OCI-LY1 (cell line): ENCODE data around the gene TARM1.

Experiments used
- H2AFZ ChIP-seq: fragments of 200-600 bp; sonication (generic), shearing (Covaris generic); 2 replicates; pipeline ENCODE4 v1.6.0; 2014; ENCODE audit warnings: antibody characterized with exemption, mild to moderate bottlenecking, low read length
- H3F3A ChIP-seq: fragments of 200-600 bp; sonication (generic), shearing (Covaris generic); 2 replicates; pipeline ENCODE4 v1.6.0; 2014; ENCODE audit warnings: mild to moderate bottlenecking, antibody characterized with exemption, low read length, moderate library complexity; ENCODE audit not compliant: insufficient read depth
- H3K27ac ChIP-seq: fragments of 200-600 bp; sonication (generic); 2 replicates; pipeline ENCODE4 v1.5.1; 2014; ENCODE audit warnings: low read length, mixed run types, mild to moderate bottlenecking, low read depth; ENCODE audit not compliant: poor library complexity, severe bottlenecking
- H3K27me3 ChIP-seq: fragments of 200-600 bp; sonication (generic); 2 replicates; pipeline ENCODE4 v1.6.0; 2014; ENCODE audit warnings: antibody characterized with exemption, mild to moderate bottlenecking, low read length, moderate library complexity; ENCODE audit not compliant: insufficient read depth
- H3K36me3 ChIP-seq: fragments of 200-600 bp; sonication (generic); 2 replicates; pipeline ENCODE4 v1.6.1; 2014; ENCODE audit warnings: mild to moderate bottlenecking, antibody characterized with exemption, low read length, moderate library complexity, mixed read lengths; ENCODE audit not compliant: insufficient read depth
- H3K4me1 ChIP-seq: fragments of 200-600 bp; sonication (generic); 2 replicates; pipeline ENCODE4 v1.5.1; 2014; ENCODE audit warnings: mild to moderate bottlenecking, low read length, moderate library complexity; ENCODE audit not compliant: insufficient read depth, severe bottlenecking
- H3K4me2 ChIP-seq: fragments of 200-600 bp; sonication (generic), shearing (Covaris generic); 2 replicates; pipeline ENCODE4 v1.6.1; 2014; ENCODE audit warnings: low read length
- H3K4me3 ChIP-seq: fragments of 200-600 bp; sonication (generic); 2 replicates; pipeline ENCODE4 v1.5.1; 2014; ENCODE audit warnings: low read length, low read depth, mild to moderate bottlenecking, mixed read lengths; ENCODE audit not compliant: poor library complexity, severe bottlenecking
- H3K79me2 ChIP-seq: fragments of 200-600 bp; shearing (Covaris generic); 2 replicates; pipeline ENCODE4 v1.6.1; 2016; ENCODE audit warnings: mixed run types, low read length, mixed read lengths; ENCODE audit not compliant: insufficient read depth
- H3K9ac ChIP-seq: fragments of 200-600 bp; sonication (generic), shearing (Covaris generic); 2 replicates; pipeline ENCODE4 v1.6.1; 2014; ENCODE audit warnings: mild to moderate bottlenecking, low read length, mixed read lengths
- H3K9me2 ChIP-seq: fragments of 200-600 bp; sonication (generic), shearing (Covaris generic); 2 replicates; pipeline ENCODE4 v1.6.1; 2014; ENCODE audit warnings: low read depth, mild to moderate bottlenecking, low read length, mixed read lengths
- H3K9me3 ChIP-seq: fragments of 200-600 bp; shearing (Covaris generic); 2 replicates; pipeline ENCODE4 v1.6.1; 2014; ENCODE audit warnings: low read length, mixed read lengths
- H4K20me1 ChIP-seq: fragments of 200-600 bp; sonication (generic), shearing (Covaris generic); 2 replicates; pipeline ENCODE4 v1.6.0; 2016; ENCODE audit warnings: mild to moderate bottlenecking, low read length; ENCODE audit not compliant: insufficient read depth
- EZH2 ChIP-seq: fragments of 200-600 bp; sonication (generic), shearing (Covaris generic); IDR thresholded peaks from 2 replicates; pipeline ENCODE4 v1.8.0; 2017; ENCODE audit warnings: borderline replicate concordance, mixed run types, mild to moderate bottlenecking, antibody characterized with exemption, low read length, moderate library complexity, mixed read lengths
- TF ChIP-seq, protein P1 (sequence below): fragments of 200-600 bp; sonication (generic), shearing (Covaris generic); IDR thresholded peaks from 2 replicates; pipeline ENCODE4 v1.5.1; 2017; ENCODE audit warnings: mild to moderate bottlenecking, antibody characterized with exemption, low read length, moderate library complexity, mixed read lengths

TARM1 gene

DNA sequence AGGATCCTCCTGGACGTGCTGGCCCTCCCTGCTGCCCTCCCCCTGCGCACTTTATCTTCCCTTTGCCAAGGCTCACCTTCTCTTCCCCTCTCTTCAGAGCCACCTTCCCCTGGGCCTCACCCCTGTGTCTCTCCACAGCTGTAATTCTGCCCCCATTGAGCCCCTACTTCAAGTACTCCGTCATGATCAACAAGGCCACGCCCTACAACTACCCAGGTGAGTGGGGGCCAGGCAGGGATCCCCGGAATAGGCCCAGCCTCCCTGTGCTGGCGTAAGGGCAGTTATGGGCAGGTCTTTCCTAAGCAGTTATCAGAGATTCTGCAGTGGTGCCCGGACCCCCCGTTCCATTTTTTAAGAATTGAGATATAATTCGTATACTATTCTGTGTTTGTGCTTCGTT lies 24.6 kb upstream of the TARM1 start:
- H4K20me1 ChIP-seq: no peaks in the 10 kb centered on the region

GRCh38 chr19:54104998-54105715 lies 24.0 kb upstream of the TARM1 start:
- no peaks in the 10 kb centered on the region for H3F3A ChIP-seq
- H3K27ac ChIP-seq: no peak overlapping the region
- peaks cover 19% of the 10 kb centered on the region for H3K4me1 ChIP-seq
- no peaks in the 10 kb centered on the region for H4K20me1 ChIP-seq
- no peaks in the 10 kb centered on the region for H3K9me2 ChIP-seq
- no peak overlapping the region for H3K4me2 ChIP-seq
- no peak overlapping the region for H3K4me3 ChIP-seq
- H3K9ac ChIP-seq: no peak overlapping the region
- H2AFZ ChIP-seq: no peak overlapping the region
- TF ChIP-seq EZH2: no peak
- TF ChIP-seq, protein P1, sequence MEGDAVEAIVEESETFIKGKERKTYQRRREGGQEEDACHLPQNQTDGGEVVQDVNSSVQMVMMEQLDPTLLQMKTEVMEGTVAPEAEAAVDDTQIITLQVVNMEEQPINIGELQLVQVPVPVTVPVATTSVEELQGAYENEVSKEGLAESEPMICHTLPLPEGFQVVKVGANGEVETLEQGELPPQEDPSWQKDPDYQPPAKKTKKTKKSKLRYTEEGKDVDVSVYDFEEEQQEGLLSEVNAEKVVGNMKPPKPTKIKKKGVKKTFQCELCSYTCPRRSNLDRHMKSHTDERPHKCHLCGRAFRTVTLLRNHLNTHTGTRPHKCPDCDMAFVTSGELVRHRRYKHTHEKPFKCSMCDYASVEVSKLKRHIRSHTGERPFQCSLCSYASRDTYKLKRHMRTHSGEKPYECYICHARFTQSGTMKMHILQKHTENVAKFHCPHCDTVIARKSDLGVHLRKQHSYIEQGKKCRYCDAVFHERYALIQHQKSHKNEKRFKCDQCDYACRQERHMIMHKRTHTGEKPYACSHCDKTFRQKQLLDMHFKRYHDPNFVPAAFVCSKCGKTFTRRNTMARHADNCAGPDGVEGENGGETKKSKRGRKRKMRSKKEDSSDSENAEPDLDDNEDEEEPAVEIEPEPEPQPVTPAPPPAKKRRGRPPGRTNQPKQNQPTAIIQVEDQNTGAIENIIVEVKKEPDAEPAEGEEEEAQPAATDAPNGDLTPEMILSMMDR: no peak
- H3K79me2 ChIP-seq: peaks cover 12% of the 10 kb centered on the region
- peaks cover 54% of the 10 kb centered on the region for H3K36me3 ChIP-seq
- H3K9me3 ChIP-seq: no peaks in the 10 kb centered on the region
- no peaks in the 10 kb centered on the region for H3K27me3 ChIP-seq

More for the DNA sequence above, 24.6 kb upstream of the TARM1 start:
- Histone ChIP-seq H3K4me1 (peaks cover 19% of the 10 kb centered on the region), H3K9ac (no peak overlapping the region), H3F3A (no peaks in the 10 kb centered on the region), H3K4me2 (no peak overlapping the region), H2AFZ (no peak overlapping the region), H3K79me2 (peaks cover 12% of the 10 kb centered on the region), H3K9me2 (no peaks in the 10 kb centered on the region), H3K27ac (no peak overlapping the region), H3K9me3 (no peaks in the 10 kb centered on the region), H3K4me3 (no peak overlapping the region), H3K27me3 (no peaks in the 10 kb centered on the region), H3K36me3 (peaks cover 61% of the 10 kb centered on the region)
- no peak for TF ChIP-seq EZH2
- TF ChIP-seq, protein P1: no peak

DNA sequence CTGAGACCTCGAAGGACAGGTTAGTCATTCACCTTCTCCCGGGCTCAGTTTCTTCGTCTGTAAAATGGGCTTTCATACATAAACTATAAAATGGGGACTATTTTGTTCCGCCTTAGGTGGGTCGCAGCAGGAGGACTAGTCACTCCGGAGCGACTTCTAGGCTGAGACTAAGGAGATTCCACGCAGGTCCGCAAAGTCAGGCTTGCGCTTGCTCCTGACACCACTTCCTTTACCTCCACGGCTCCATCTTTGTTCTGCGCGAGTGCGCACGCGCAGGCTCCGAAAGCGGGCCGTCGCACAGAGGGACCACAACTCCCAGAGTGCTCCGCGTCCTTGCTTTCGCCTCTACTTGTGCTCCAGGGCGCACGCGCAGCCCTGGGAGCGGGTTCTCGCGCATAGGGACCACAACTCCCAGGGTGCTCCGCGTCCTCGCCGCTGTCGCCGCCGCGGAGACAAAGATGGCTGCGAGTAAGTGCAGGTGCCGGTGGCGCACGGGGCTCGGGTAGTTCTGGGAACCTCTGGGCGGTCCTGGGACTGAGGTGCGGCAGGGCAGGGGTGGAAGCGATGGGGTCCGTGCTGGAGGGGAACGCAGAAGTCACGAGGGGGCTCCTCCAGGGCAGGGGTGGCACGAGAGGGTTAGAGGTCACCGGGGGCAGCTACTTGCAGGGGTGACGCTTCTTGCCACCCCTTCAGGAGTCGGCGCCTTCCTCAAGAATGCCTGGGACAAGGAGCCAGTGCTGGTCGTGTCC lies 21.4 kb upstream of the TARM1 start, which contains the start of gene NDUFA3:
TSS of gene NDUFA3 (plus strand) at position 435 of the 749 bp plus-strand sequence. CDS start at position 459, 24 bp downstream.
- Histone ChIP-seq H3K27ac (peak within 1 kb of the TSS; percentile 47), H3K9me3 (no peaks in the 10 kb centered on the region), H3K4me1 (peaks cover 19% of the 10 kb centered on the region), H4K20me1 (no peaks in the 10 kb centered on the region), H3K27me3 (no peaks in the 10 kb centered on the region), H3F3A (no peaks in the 10 kb centered on the region), H3K36me3 (peaks cover 29% of the 10 kb centered on the region), H3K9ac (peak within 1 kb of the TSS; percentile 88), H2AFZ (peak within 1 kb of the TSS; percentile 45; the same call in 1 of the 2 replicates), H3K4me2 (peak within 1 kb of the TSS; percentile 89), H3K4me3 (peak within 1 kb of the TSS; percentile 79), H3K9me2 (no peaks in the 10 kb centered on the region), H3K79me2 (peaks cover 12% of the 10 kb centered on the region)
- TF ChIP-seq EZH2: no peak
